Heart left ventricle (tissue), 16 donors: Measurements from ENCODE around the gene DUSP28. TPM values are rescaled to one million over a fixed set of nuclear protein-coding genes. Genes with fewer than 3 reads are reported as not detected.
A peak's percentile ranks its signal among the peaks of the same experiment; 100 is the strongest.

Experiments
- ATAC-seq, 4 donors: fragments of 200-7000 bp; cut with Tn5 transposase; one replicate each; pipeline ENCODE4 v1.9.1; 2020 to 2022; ENCODE audit warnings: moderate library complexity in 4 of 4, mild to moderate bottlenecking in 3 of 4, moderate number of reproducible peaks in 1 of 4
- DNase-seq, 5 donors: peaks; one replicate each; pipeline ENCODE4 v3.0.0-alpha.2; 2020
- H3K27ac ChIP-seq, 12 donors: fragments of 200-600 bp; sonication (generic) in 4 of 12; one replicate each; pipeline versions ENCODE4 v1.5.0 to v1.8.0; 2016 to 2022; ENCODE audit warnings: mild to moderate bottlenecking in 2 of 12
- H3K27me3 ChIP-seq, 9 donors: fragments of 200-600 bp; sonication (generic) in 2 of 9; one replicate each; pipeline versions ENCODE4 v1.5.1 to v1.8.0; 2016 to 2022; ENCODE audit warnings: mild to moderate bottlenecking in 3 of 9
- H3K36me3 ChIP-seq, 9 donors: fragments of 200-600 bp; sonication (generic) in 2 of 9; one replicate each; pipeline versions ENCODE4 v1.5.0 to v1.8.0; 2018 to 2022; ENCODE audit warnings: mild to moderate bottlenecking in 2 of 9
- H3K4me1 ChIP-seq, 12 donors: fragments of 200-600 bp; sonication (generic) in 4 of 12; one replicate each; pipeline versions ENCODE4 v1.5.0 to v1.8.0; 2016 to 2022; ENCODE audit warnings: mild to moderate bottlenecking in 3 of 12
- H3K4me3 ChIP-seq, 12 donors: fragments of 200-600 bp; sonication (generic) in 4 of 12; one replicate each; pipeline versions ENCODE4 v1.5.0 to v1.8.0; 2017 to 2022; ENCODE audit warnings: mild to moderate bottlenecking in 9 of 12, moderate library complexity in 4 of 12
- H3K9me3 ChIP-seq, 12 donors: fragments of 200-600 bp; sonication (generic) in 4 of 12; one replicate each; pipeline versions ENCODE4 v1.5.0 to v1.8.0; 2016 to 2022; ENCODE audit warnings: mild to moderate bottlenecking in 1 of 12
- POLR2A ChIP-seq, 2 donors: fragments of 450-650 bp; IDR thresholded peaks; one replicate each; pipeline ENCODE4 v1.6.1; 2017; ENCODE audit warnings: antibody characterized with exemption in 2 of 2, mild to moderate bottlenecking in 2 of 2, moderate library complexity in 2 of 2
- WGBS, 4 donors: extraction: QIAGEN DNeasy Blood & Tissue Kit in 2 of 4; methylation state at CpG; one replicate each; pipeline versions ENCODE4 v1.1.5 to v1.1.7; 2013 to 2018; 5-methylcytosine and 5-hydroxymethylcytosine counted together
- intact Hi-C, 10 donors: fragments of 100-400 bp; cut with DNase I; formaldehyde crosslinking; loops; one replicate each; pipeline versions ENCODE4 v1.11.1 to v1.14.2; 2022
- polyA plus RNA-seq, 2 donors: library from polyadenylated mRNA; stranded (reverse); fragments of 200-250 nt; gene quantifications; one replicate each; pipeline ENCODE4 v1.2.3, GENCODE V29; 2013
- total RNA-seq, 9 donors: library from RNA; depleted of rRNA in 2 of 9; stranded (reverse); fragments of >200 nt in 2 of 9; fragmentation: NEBNext Ultra II Directional in 3 of 9; extraction: Animal tissue kit (Norgen Biotek cat#: 25700) in 3 of 9; gene quantifications; one replicate each; pipeline versions ENCODE4 v1.1.0 to v1.2.4, GENCODE V29; 2016 to 2023
- TF ChIP-seq, protein P1 (sequence below), 12 donors: fragments of 200-600 bp; sonication (generic) in 4 of 12; IDR thresholded peaks; one replicate each; pipeline versions ENCODE4 v1.5.0 to v1.8.0; 2018 to 2022; ENCODE audit warnings: antibody characterized with exemption in 12 of 12, mild to moderate bottlenecking in 5 of 12
- donor health status: ischemic (EF 13 %, LVEDD 7.1; RV severe dilation, severe dysfunction).
- donor health status: healthy with polysubstance abuse.
- donor health status: DM: no; HTN: yes; CAD: no.
- donor health status: DM: no; HTN: no; CAD: no.
- donor health status: ischemic (EF 25% LVEDD 6.9; RV normal size, moderate dysfunction).
- donor health status: ischemic (EF 25% LVEDD 5.7; RV mildly dilated, moderate dysfunction).
- donor health status: healthy.
- donor health status: DM: yes; HTN: yes; CAD: no.
- donor health status: ischemic (EF 35%, LVEDD 5.7; RV mildly dilated, moderate dysfunction).
- donor health status: nonischemic (EF 11% LVEDD 7.7; RV severe dilation, severe dysfunction).
- donor health status: DM: yes; HTN: yes; CAD: no.
- donor health status: PGD.
- donor health status: ischemic (EF 29% LVEDD 5.4; RV normal size, mild dysfunction).
- donor health status: nonischemic (EF 23%, LVEDD 6.1; RV moderate dilation, normal function).

DUSP28 gene
- total and polyA plus RNA-seq, 11 donors: 3.6 to 23.9 (median 13.3) TPM

DNA sequence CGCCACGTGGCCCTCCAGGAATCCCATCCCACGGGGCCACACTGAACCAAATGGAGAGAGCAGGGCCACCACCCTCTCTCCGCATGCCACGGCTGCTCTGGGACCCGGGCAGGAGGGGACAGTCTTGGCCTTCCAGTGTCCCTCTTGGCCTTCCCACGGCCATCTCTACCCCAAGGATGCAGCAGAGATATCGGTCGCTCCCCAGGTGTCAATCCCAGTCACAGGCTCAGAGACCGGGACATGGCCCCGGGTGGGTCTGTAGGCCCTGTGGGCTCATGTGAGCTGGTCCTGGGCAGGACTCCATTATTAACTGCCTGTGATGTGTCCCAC lies 41.6 kb downstream of the DUSP28 start:
- intact Hi-C loops: no loop called here
- Histone ChIP-seq H3K36me3 (peaks cover 0 to 41% (median 18%) of the 10 kb centered on the region in 9 donors), H3K4me1 (peaks cover 0 to 18% (median 6%) of the 10 kb centered on the region in 12 donors), H3K27ac (no peak overlapping the region), H3K4me3 (no peak overlapping the region), H3K9me3 (no peaks in the 10 kb centered on the region), H3K27me3 (no peaks in the 10 kb centered on the region)
- ATAC-seq (no peak), DNase-seq (peak in 1 of 5 donors; percentile 13)
- 91 to 97% (median 94%) methylated on average over 5 to 11 of the region's 11 CpGs for WGBS, 4 donors
- TF ChIP-seq POLR2A (IDR thresholded peaks at IDR 0.05): no peak
- TF ChIP-seq, protein P1, sequence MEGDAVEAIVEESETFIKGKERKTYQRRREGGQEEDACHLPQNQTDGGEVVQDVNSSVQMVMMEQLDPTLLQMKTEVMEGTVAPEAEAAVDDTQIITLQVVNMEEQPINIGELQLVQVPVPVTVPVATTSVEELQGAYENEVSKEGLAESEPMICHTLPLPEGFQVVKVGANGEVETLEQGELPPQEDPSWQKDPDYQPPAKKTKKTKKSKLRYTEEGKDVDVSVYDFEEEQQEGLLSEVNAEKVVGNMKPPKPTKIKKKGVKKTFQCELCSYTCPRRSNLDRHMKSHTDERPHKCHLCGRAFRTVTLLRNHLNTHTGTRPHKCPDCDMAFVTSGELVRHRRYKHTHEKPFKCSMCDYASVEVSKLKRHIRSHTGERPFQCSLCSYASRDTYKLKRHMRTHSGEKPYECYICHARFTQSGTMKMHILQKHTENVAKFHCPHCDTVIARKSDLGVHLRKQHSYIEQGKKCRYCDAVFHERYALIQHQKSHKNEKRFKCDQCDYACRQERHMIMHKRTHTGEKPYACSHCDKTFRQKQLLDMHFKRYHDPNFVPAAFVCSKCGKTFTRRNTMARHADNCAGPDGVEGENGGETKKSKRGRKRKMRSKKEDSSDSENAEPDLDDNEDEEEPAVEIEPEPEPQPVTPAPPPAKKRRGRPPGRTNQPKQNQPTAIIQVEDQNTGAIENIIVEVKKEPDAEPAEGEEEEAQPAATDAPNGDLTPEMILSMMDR (IDR thresholded peaks at IDR 0.05): no peak

DNA sequence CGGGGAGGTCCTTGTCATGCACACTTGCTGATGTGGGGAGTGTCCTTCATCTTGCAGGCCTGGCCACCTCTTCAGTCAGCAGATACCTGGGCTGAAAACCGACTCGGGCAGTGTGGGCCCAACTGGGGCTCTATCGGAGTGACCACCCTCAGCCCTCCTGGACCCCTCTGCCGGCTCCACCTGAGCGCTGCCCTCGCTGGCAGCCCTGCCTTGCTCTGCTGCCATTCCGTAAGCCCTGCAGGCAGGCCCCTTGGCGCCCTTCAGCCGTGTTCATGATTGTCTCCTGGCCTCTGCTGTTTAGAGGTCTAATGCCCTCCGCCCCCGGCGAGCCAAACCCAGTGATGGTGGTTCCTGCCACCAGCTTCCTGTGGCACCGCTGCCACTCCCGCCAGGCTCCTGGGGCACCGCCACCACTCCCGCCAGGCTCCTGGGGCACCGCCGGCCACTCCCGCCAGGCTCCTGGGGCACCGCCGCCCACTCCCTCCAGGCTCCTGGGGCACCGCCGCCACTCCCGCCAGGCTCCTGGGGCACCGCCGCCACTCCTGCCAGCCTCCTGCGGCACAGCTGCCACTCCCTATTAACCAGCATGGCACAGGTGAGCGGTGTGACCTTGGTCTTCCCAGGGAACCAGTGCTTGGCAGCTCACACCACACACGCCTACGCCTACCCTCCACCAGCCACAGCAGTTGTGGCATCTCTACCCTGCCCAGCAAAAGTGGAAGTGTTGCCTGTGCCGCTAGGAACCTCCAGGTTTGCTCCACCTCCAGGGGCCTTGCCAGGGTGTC lies 42.3 kb downstream of the DUSP28 start:
- Histone ChIP-seq H3K27ac (no peak overlapping the region), H3K27me3 (no peaks in the 10 kb centered on the region), H3K36me3 (peaks cover 0 to 37% (median 18%) of the 10 kb centered on the region in 9 donors), H3K4me3 (no peak overlapping the region), H3K9me3 (no peaks in the 10 kb centered on the region), H3K4me1 (peaks cover 0 to 11% (median 5%) of the 10 kb centered on the region in 12 donors)
- TF ChIP-seq, protein P1 (IDR thresholded peaks at IDR 0.05): no peak
- no peak for TF ChIP-seq POLR2A (IDR thresholded peaks at IDR 0.05)
- intact Hi-C loops: no loop called here
- DNase-seq: peak in 1 of 5 donors; percentile 11
- ATAC-seq: no peak
- WGBS, 4 donors: 90 to 94% (median 91%) methylated on average over 31 to 32 of the region's 32 CpGs

DNA sequence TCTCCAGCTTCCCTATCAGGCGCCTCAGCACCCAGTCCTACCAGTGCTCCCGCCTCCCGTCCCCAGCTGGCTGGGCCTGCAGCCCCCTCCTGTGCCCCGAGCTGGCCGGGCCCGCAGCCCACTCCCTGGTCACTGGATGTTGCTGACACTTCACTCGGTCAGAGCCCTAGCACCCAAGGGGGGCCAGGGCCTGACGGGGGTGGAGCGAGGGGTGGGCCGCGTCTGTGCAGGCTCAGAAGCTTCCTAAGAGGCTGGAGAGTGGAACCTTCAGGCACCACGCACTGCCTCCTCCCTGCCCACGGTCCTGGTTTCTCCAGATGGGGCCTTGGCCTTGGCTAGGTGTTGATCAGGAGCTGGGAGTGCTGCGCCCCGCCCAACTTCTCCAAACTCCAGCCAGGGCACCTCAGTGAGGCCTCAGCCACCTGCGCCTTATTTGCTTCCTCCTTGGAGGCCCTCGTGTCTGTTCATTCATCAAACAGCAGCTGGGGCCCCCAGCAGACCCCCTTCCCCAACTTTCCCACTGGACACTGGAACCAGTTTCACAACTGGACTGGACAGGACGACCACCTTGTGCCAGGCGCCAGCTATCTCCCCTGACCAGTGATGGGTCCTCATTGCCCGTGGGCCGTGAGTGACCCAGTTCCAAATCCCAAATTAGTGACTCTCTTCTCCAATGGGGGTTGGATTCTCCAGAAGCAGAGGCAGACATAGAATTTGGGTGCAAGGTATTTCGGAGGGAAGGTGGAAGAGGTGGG lies 43.1 kb downstream of the DUSP28 start:
- H3K9me3 ChIP-seq: no peaks in the 10 kb centered on the region
- peaks cover 0 to 29% (median 13%) of the 10 kb centered on the region in 9 donors for H3K36me3 ChIP-seq
- WGBS, 4 donors: 91 to 94% (median 92%) methylated on average over 14 to 22 of the region's 22 CpGs
- peak in 1 of 5 donors; percentile 23 for DNase-seq
- intact Hi-C loops: no loop called here
- no peak for TF ChIP-seq POLR2A (IDR thresholded peaks at IDR 0.05)
- TF ChIP-seq, protein P1 (IDR thresholded peaks at IDR 0.05): no peak
- H3K27ac ChIP-seq: no peak overlapping the region
- ATAC-seq: no peak
- no peaks in the 10 kb centered on the region for H3K27me3 ChIP-seq
- H3K4me3 ChIP-seq: no peak overlapping the region
- peaks cover 0 to 10% (median 5%) of the 10 kb centered on the region in 12 donors for H3K4me1 ChIP-seq

DNA sequence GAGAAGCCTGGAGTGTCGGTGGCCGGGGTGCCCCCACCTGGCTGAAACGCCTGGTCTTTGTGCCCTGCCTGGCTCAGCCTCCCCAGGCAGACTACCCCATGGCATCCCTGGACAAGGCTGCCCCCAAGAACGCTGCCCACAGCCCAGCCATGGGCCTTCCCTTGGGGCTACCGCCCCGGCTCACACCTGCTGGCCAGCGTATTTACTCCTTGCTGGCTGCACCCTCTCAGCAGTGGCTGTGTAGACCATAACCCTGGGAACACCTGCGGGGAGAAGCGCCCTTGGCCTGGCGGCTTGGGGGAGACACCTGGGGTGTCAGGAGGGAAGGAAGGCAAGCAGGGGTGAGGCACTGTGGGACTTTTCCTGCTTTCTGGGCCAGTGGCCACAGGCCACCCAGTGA lies 43.7 kb downstream of the DUSP28 start:
- no peak for ATAC-seq
- Histone ChIP-seq H3K4me1 (peaks cover 0 to 10% (median 5%) of the 10 kb centered on the region in 12 donors), H3K9me3 (no peaks in the 10 kb centered on the region), H3K36me3 (peaks cover 0 to 23% (median 7%) of the 10 kb centered on the region in 9 donors), H3K27me3 (no peaks in the 10 kb centered on the region), H3K4me3 (no peak overlapping the region), H3K27ac (no peak overlapping the region)
- WGBS, 4 donors: 89 to 98% (median 92%) methylated on average over 3 to 10 of the region's 10 CpGs
- peak in 2 of 5 donors; percentile 12 to 20 for DNase-seq
- no peak for TF ChIP-seq POLR2A (IDR thresholded peaks at IDR 0.05)
- TF ChIP-seq, protein P1 (IDR thresholded peaks at IDR 0.05): no peak
- intact Hi-C loops: no loop called here
